ENCODE results near the gene QPCTL.
A peak's percentile ranks its signal among the peaks of the same experiment; 100 is the strongest.
"Not testable (repeated sequence)": the region's sequence is repeated elsewhere in the genome, so short reads cannot be mapped to it uniquely, and the experiment has no call there.

QPCTL gene

GRCh38 chr19:45682117-45682516 lies 10.3 kb upstream of the QPCTL start:
- H3F3A ChIP-seq (ENCODE audit: insufficient read depth, low read length): no peaks in the 10 kb centered on the region
- H3K9me3 ChIP-seq (ENCODE audit: low read length): no peaks in the 10 kb centered on the region
- H3K27ac ChIP-seq (ENCODE audit: low read depth, low read length, poor library complexity, severe bottlenecking): no peak overlapping the region
- H4K20me1 ChIP-seq (ENCODE audit: insufficient read depth, low read length): no peaks in the 10 kb centered on the region
- H3K9ac ChIP-seq (ENCODE audit: low read length): peak overlapping the region; percentile 54; the same call in 1 of the 2 replicates
- no peaks in the 10 kb centered on the region for H3K9me2 ChIP-seq (ENCODE audit: low read depth, low read length)
- H3K36me3 ChIP-seq (ENCODE audit: insufficient read depth, low read length): peaks cover 36% of the 10 kb centered on the region
- TF ChIP-seq CTCF (IDR thresholded peaks at IDR 0.05; ENCODE audit: low read length) (no peak), EZH2 (IDR thresholded peaks at IDR 0.05; ENCODE audit: borderline replicate concordance, low read length) (no peak)
- no peaks in the 10 kb centered on the region for H3K27me3 ChIP-seq (ENCODE audit: insufficient read depth, low read length)
- H3K4me2 ChIP-seq (ENCODE audit: low read length): peak overlapping the region; percentile 76
- H2AFZ ChIP-seq (ENCODE audit: low read length): no peak overlapping the region
- no peaks in the 10 kb centered on the region for H3K79me2 ChIP-seq (ENCODE audit: insufficient read depth, low read length)
- peaks cover 24% of the 10 kb centered on the region for H3K4me1 ChIP-seq (ENCODE audit: insufficient read depth, low read length, severe bottlenecking)
- H3K4me3 ChIP-seq (ENCODE audit: low read depth, low read length, poor library complexity, severe bottlenecking): peak overlapping the region; percentile 53

- Histone ChIP-seq H3K4me3 (ENCODE audit: low read depth, low read length, poor library complexity, severe bottlenecking) (no peak overlapping the region), H3K9me3 (ENCODE audit: low read length) (no peaks in the 10 kb centered on the region), H3K27ac (ENCODE audit: low read depth, low read length, poor library complexity, severe bottlenecking) (no peak overlapping the region), H3K9ac (ENCODE audit: low read length) (no peak overlapping the region), H3K4me1 (ENCODE audit: insufficient read depth, low read length, severe bottlenecking) (peaks cover 17% of the 10 kb centered on the region), H3K36me3 (ENCODE audit: insufficient read depth, low read length) (peaks cover 43% of the 10 kb centered on the region), H3K4me2 (ENCODE audit: low read length) (no peak overlapping the region), H3K9me2 (ENCODE audit: low read depth, low read length) (no peaks in the 10 kb centered on the region), H3K27me3 (ENCODE audit: insufficient read depth, low read length) (no peaks in the 10 kb centered on the region), H4K20me1 (ENCODE audit: insufficient read depth, low read length) (no peaks in the 10 kb centered on the region), H2AFZ (ENCODE audit: low read length) (no peak overlapping the region), H3K79me2 (ENCODE audit: insufficient read depth, low read length) (no peaks in the 10 kb centered on the region), H3F3A (ENCODE audit: insufficient read depth, low read length) (no peaks in the 10 kb centered on the region)
- no peak for TF ChIP-seq CTCF (IDR thresholded peaks at IDR 0.05; ENCODE audit: low read length)
- no peak for TF ChIP-seq EZH2 (IDR thresholded peaks at IDR 0.05; ENCODE audit: borderline replicate concordance, low read length)
These were observed 9.6 kb upstream of the QPCTL start for GRCh38 chr19:45682908-45683307.

- not testable (repeated sequence) for H4K20me1 ChIP-seq (ENCODE audit: insufficient read depth, low read length); H3K9ac ChIP-seq (ENCODE audit: low read length); H3K4me2 ChIP-seq (ENCODE audit: low read length); H3K4me3 ChIP-seq (ENCODE audit: low read depth, low read length, poor library complexity, severe bottlenecking); H3K27me3 ChIP-seq (ENCODE audit: insufficient read depth, low read length); H3K9me2 ChIP-seq (ENCODE audit: low read depth, low read length); H3K9me3 ChIP-seq (ENCODE audit: low read length); H3K79me2 ChIP-seq (ENCODE audit: insufficient read depth, low read length); H3F3A ChIP-seq (ENCODE audit: insufficient read depth, low read length); H2AFZ ChIP-seq (ENCODE audit: low read length); H3K27ac ChIP-seq (ENCODE audit: low read depth, low read length, poor library complexity, severe bottlenecking)
- Histone ChIP-seq H3K4me1 (ENCODE audit: insufficient read depth, low read length, severe bottlenecking) (peaks cover 13% of the 10 kb centered on the region), H3K36me3 (ENCODE audit: insufficient read depth, low read length) (peaks cover 58% of the 10 kb centered on the region)
These were observed 7.4 kb upstream of the QPCTL start for GRCh38 chr19:45685045-45685444.

- Histone ChIP-seq H3F3A (ENCODE audit: insufficient read depth, low read length) (no peaks in the 10 kb centered on the region), H2AFZ (ENCODE audit: low read length) (no peak overlapping the region), H3K9me3 (ENCODE audit: low read length) (no peaks in the 10 kb centered on the region), H3K27ac (ENCODE audit: low read depth, low read length, poor library complexity, severe bottlenecking) (no peak overlapping the region), H3K36me3 (ENCODE audit: insufficient read depth, low read length) (peaks cover 58% of the 10 kb centered on the region), H3K4me3 (ENCODE audit: low read depth, low read length, poor library complexity, severe bottlenecking) (no peak overlapping the region), H4K20me1 (ENCODE audit: insufficient read depth, low read length) (no peaks in the 10 kb centered on the region), H3K4me2 (ENCODE audit: low read length) (no peak overlapping the region), H3K79me2 (ENCODE audit: insufficient read depth, low read length) (peaks cover 11% of the 10 kb centered on the region), H3K4me1 (ENCODE audit: insufficient read depth, low read length, severe bottlenecking) (peaks cover 8% of the 10 kb centered on the region), H3K27me3 (ENCODE audit: insufficient read depth, low read length) (no peaks in the 10 kb centered on the region), H3K9ac (ENCODE audit: low read length) (no peak overlapping the region), H3K9me2 (ENCODE audit: low read depth, low read length) (no peaks in the 10 kb centered on the region)
- TF ChIP-seq CTCF (IDR thresholded peaks at IDR 0.05; ENCODE audit: low read length) (no peak; the same call in 1 of the 2 replicates), EZH2 (IDR thresholded peaks at IDR 0.05; ENCODE audit: borderline replicate concordance, low read length) (no peak)
These were observed 4.9 kb upstream of the QPCTL start for GRCh38 chr19:45687599-45687998.
